ENCODE data around the gene XPO4. TPM values are rescaled to one million over a fixed set of nuclear protein-coding genes. Genes with fewer than 3 reads are reported as not detected.
A peak's percentile ranks its signal among the peaks of the same experiment; 100 is the strongest.
"Not testable (repeated sequence)": the region's sequence is repeated elsewhere in the genome, so short reads cannot be mapped to it uniquely, and the experiment has no call there.

The XPO4 gene
- 18.5 and 21.4 TPM in 2 replicates for total RNA-seq (2014; rRNA removed; shearing (Covaris generic))

DNA sequence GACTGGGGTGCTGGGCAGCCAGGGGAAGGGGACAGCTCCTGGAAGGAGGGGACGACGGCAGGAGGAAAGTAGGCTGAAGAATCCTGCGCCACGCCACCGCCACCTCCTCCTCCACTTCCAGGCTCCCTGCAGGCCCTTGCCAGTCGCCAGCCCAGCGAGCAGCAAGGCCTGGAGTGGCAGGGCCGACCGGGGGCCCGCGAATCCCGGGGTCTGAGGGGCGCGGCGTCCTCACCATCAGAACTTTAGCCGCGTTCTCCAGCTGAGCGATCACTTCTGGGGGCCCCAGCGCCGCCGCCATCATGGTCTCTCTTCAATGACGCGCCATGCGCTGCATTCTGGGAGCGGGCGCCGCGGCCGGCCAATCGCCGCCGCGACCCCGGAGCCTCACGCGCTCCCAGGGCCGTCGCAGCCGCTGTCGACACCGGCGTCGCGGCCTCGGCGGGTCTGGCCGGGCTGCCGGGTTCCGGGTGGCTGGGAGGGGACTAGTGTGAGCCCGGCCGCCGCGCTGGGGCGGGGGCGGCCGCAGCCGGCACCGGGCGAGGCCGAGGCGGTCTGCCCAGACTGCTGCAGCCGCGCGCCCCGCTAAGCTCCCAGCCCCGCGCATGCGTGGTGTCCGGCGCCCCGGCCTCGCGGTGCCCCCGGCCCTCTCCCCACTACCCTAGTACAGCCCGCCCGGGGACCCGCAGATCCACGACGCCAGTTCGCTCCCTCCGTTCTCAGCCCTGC lies at the start of gene XPO4:
Gene XPO4 (minus strand): TSS at position 309 of the 726 bp plus-strand sequence. CDS start 8 bp downstream, at position 301.
- peak; percentile 79 for DNase-seq (ENCODE audit: low read depth)

GRCh38 chr13:20948001-20948400 lies 45.5 kb upstream of the XPO4 start:
- DNase-seq (ENCODE audit: low read depth) = not testable (repeated sequence)

DNA sequence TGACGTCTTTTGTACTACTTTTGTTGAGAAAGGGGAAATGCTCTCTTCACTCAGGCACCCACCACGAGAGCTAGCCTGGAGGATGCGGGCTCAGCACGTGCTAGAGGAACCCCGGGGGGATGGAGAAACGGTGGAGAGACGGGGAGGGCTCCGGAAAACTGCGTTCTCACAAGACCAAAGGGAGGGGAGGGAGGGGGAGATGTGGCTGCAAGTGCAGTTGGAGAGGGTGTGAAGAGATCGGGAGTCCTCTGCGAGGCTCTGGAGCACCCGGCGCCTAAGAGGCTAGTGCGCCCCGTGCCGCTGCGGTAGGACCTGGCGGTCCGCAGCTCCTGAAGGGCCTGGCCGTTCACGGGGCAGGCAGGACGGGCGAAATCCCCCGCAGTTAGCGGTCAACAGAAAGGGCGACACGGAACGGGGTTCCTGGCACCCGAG lies 43.4 kb upstream of the XPO4 start:
- DNase-seq (ENCODE audit: low read depth) = no peak

- peak; percentile 5 for DNase-seq (ENCODE audit: low read depth)
Observed at GRCh38 chr13:20942938-20943559, 40.5 kb upstream of the XPO4 start.

DNA sequence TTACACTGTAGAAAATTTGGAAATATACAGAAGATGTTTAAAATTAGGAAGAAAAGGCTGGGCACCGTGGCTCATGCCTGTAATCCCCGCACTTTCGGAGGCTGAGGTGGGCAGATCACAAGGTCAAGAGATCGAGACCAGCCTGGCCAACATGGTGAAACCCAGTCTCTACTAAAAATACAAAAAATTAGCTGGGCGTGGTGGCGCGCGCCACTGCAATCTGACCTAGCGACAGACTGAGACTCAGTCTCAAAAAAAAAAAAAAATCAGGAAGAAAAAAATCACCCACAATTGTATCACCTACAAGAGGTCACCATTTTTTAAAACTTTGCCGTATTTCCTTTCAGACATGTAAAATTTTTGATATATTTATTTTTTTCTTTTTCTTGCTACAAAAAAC lies 38.0 kb upstream of the XPO4 start:
- DNase-seq (ENCODE audit: low read depth) = not testable (repeated sequence)

GRCh38 chr13:20940083-20940482 lies 37.5 kb upstream of the XPO4 start:
- DNase-seq (ENCODE audit: low read depth) = no peak

DNA sequence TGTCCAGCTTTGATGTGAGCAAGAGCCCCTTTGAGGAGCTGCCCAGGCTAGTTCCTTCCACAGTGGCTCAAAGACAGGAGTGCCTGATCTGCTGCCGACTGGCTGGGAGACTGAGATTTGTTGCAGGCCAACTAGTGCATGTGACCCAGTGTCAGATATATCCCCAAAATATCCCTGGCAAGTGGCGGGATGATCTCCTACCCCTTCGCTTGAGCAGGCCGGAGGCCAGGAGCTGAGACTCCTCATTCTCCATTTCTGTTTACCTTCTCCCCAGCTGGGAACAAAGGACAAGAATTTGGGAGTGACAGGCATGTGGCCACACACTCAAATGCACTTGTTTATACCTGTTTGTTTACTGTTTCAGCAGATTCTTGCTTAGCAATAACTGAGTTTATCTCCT lies 37.1 kb upstream of the XPO4 start:
- DNase-seq (ENCODE audit: low read depth) = no peak

DNA sequence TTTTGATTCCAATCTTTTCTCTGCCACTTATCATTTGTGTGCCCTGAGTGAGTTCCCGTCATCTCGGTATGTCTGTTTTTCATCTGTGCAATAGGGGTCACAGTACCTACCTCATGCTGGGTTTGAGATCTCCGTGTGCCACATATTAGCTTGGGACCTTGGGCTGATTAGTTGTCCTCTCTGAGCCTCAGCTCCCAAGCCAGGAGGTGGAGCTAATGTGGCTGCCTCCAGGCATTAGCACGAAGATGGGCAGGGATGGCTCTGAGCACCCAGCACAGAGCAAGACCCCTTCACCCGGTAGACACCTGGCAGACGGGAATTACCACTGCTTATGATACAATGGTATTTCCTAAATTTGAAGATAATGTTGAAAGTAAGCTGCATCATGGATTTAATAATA lies 35.8 kb upstream of the XPO4 start:
- no peak for DNase-seq (ENCODE audit: low read depth)

DNA sequence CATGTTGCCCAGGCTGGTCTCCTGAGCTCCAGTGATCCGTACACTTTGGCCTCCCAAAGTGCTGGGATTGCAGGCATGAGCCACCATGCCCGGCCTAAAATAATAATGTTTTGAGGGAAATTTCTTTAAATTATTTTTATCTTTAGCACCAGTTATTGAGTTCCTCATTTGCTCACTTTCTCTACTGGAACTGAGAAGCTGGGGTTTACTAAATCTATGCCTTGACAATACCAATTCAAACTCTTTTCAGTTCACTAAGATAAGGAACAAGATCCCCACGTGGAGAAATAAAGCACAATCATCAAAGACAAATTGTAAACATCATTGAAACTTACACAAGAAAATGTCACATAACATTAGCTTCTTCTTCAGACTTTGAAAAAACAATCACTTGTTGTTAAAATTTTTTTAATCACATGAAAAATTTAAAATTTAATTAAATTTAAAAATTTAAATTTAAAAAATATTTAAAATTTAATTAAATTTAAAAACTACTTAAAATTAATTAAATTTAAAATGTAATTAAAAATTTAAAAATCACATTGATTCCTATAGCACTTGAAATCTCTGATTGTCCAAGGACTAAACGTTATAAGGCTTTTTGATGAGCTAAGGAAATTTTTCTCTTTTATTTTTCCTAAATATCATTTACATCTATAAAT lies 25.2 kb upstream of the XPO4 start:
- DNase-seq (ENCODE audit: low read depth) = no peak

- DNase-seq (ENCODE audit: low read depth) = not testable (repeated sequence)
Observed at GRCh38 chr13:20925395-20925790, 22.8 kb upstream of the XPO4 start.

DNA sequence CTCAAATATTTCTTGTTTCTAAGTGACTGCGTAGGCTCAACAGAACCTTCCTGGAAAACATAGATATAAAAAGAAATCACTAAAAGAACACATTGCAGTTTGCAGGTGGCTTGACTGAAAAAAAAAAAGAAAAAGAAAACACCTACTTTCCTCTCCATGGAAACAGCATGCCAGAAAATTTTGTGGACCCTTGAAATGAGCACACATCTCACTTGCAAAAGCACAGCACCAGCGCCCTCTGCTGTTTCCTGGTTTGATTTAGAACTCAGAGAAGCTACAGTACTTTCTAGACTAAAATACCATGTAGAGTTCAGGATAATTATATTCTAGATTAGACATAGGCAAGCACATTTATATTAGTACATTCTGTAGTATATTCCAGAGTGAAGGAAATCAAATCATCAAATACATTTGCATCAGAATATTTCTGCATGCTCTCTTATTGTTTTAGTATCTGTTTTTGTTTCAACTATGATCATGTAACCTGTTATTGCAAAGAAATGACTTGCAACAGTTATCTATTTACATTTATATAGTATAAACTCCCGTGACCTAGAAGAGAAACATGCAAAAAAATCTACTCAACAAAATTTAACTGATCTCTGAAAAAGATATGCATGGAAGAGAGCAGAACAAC lies 22.3 kb upstream of the XPO4 start:
- peak; percentile 67 for DNase-seq (ENCODE audit: low read depth)

- DNase-seq (ENCODE audit: low read depth) = no peak
Observed at GRCh38 chr13:20923272-20923671, 20.7 kb upstream of the XPO4 start.

GRCh38 chr13:20921572-20921971 lies 19.0 kb upstream of the XPO4 start:
- no peak for DNase-seq (ENCODE audit: low read depth)

GRCh38 chr13:20915676-20916075 lies 13.1 kb upstream of the XPO4 start:
- DNase-seq (ENCODE audit: low read depth) = not testable (repeated sequence)

- no peak for DNase-seq (ENCODE audit: low read depth)
Observed at GRCh38 chr13:20911037-20911436, 8.5 kb upstream of the XPO4 start.

DNA sequence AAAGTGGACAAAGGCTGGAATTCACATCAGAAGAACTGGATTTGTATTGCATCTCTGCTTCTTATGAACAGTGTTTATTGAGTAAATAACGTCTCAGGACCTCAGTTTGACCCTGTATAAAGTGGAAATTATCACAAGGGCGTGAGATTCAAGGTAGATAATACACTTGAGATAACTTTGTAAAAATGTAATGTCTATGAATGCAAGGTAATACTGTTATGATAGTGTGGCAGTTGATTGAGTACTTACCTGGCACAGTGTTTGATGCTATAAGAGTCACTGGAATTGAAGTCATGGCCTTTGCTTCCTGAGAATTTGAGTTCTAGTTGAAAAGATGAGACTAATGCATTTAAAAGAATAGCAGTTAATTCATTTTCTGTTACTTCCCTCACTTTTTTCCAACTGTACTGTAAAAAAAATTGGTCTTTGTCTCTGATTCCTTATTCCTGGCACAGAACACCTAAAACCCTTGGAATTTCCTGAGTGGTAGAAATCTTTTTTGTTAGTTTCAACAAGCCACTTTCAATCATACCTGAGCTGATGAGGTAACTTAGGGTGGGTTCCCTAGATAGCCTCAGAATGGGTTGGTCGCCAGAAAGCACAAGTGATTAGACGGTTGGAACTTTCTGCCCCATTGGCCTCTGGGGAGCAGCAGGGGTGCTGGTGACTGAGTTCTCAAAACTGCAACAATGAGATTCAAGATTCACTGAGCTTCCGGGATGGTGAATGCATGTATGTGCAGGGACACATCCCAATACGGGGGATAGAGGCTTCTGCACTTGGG lies 6.4 kb upstream of the XPO4 start:
- no peak for DNase-seq (ENCODE audit: low read depth)

DNA sequence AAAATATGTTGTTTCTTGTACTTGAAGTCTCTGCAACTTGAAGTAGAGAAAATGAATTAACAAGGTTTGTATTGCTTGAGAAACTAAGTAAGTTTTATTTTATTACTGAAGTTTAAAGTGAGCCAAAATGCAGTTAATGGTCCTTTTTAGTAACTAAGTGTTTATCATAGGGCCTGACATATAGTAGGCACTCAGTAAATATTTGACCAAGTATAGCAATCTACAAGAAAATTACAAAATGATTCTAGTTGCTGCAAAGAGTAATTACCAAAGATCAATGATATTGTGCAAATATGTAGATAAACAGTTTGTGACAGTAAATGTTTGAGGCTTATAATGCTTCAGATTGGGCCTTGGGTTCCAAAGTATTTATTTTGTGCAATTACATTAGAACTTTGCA lies 2.4 kb upstream of the XPO4 start:
- no peak for DNase-seq (ENCODE audit: low read depth)

GRCh38 chr13:20903164-20903475 lies 574 bp upstream of the XPO4 start:
- no peak for DNase-seq (ENCODE audit: low read depth)

DNA sequence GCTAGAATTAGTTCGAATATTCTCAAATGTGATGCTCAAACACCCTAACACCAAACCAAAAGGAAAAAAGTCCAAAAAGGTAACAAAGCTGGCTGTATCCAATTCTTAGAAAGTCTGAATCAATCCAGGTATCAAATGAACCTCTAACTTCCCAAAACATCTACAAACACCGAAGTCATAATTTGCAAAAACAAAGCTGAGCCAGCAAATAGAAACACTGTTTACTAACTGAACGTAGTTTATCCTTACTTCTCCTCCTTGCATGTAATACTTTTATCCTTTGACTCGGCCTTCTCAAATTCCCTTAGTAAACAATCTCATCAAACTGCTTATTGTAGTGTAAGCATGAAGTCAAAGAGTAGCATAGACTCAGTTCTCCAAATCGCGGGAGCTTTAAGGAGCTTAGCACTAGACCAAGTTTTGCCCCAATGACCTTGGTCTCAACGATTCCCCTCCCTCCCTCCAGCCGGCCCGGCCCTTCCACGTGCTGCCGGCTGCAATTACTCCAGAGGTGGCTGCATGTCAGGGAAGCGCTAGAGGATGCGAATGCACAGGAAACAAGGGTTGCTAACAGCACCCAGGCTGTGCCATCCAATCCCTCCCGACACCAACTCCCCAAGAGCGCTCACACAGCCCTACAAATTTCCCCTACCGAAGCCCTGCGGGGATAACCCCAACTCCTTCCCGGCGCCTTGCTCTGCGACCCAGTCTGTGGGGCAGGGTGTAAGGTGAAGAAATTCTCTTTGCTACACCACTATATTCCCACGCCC lies 693 bp downstream of the XPO4 start:
- DNase-seq (ENCODE audit: low read depth) = peak; percentile 36

DNA sequence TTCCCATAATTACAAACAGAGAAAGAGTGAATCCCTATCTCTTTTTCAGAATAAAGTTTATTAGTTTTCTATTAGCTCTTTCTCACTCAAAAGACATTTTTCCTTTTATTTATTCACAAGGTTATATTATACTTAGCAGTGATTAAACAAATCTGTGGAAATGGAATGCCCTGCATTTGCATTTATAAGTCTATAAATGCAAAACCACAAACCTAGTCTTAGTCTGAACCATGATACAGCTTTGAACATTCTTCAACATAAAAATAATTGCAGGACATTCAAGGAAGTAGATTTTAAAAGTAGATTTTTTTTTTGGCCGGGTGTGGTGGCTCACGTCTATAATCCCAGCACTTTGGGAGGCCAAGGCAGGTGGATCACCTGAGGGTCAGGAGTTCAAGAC lies 8.3 kb downstream of the XPO4 start:
- DNase-seq (ENCODE audit: low read depth) = no peak

DNA sequence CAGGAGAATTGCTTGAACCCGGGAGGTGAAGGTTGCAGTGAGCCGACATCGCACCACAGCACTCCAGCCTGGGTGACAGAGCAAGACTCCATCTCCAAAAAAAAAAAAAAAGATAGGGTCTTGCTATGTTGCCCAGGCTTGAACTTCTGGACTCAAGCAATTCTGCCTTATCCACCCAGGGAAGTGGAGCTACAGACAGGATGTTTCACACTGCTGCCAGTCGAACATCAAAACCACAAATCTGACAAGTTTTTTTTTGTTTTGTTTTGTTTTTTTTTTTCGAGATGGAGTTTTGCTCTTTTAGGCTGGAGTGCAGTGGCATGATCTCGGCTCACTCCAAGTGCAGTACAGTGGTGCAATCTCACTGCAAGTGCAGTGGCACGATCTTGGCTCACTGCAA lies 10.8 kb downstream of the XPO4 start:
- DNase-seq (ENCODE audit: low read depth) = no peak
